Tibial nerve (tissue), 4 donors: ENCODE measurements around the gene TOMM22. TPM values are rescaled to one million over a fixed set of nuclear protein-coding genes. Genes with fewer than 3 reads are reported as not detected.

Source experiments
- DNase-seq, 2 donors: peaks; one replicate each; pipeline ENCODE4 v3.0.0-alpha.2; 2019; ENCODE audit warnings: low spot score in 2 of 2
- H3K27ac ChIP-seq, 4 donors: fragments of 200-600 bp; sonication (generic) in 3 of 4; one replicate each; pipeline ENCODE4 v1.5.1; 2017 to 2019; ENCODE audit warnings: mild to moderate bottlenecking in 1 of 4
- H3K27me3 ChIP-seq, 2 donors: fragments of 200-600 bp; sonication (generic) in 1 of 2; one replicate each; pipeline versions ENCODE4 v1.5.1 to v1.6.0; 2017 to 2019
- H3K36me3 ChIP-seq, 3 donors: fragments of 200-600 bp; sonication (generic); one replicate each; pipeline ENCODE4 v1.5.1; 2018 to 2019
- H3K4me1 ChIP-seq, 4 donors: fragments of 200-600 bp; sonication (generic) in 3 of 4; one replicate each; pipeline ENCODE4 v1.5.1; 2017 to 2019
- H3K4me3 ChIP-seq, 4 donors: fragments of 200-600 bp; sonication (generic) in 3 of 4; one replicate each; pipeline ENCODE4 v1.5.1; 2017 to 2019; ENCODE audit warnings: mild to moderate bottlenecking in 1 of 4, moderate library complexity in 1 of 4
- H3K9me3 ChIP-seq, 4 donors: fragments of 200-600 bp; sonication (generic) in 3 of 4; one replicate each; pipeline ENCODE4 v1.5.1; 2017 to 2019
- CTCF ChIP-seq, 5 experiments: fragments of 200-600 bp in 3 of 5; fragments of 450-650 bp in 2 of 5; sonication (generic) in 3 of 5; IDR thresholded peaks; one replicate each; pipeline ENCODE4 v1.5.1; 2016 to 2019; ENCODE audit warnings: antibody characterized with exemption in 5 of 5, mild to moderate bottlenecking in 3 of 5, moderate library complexity in 2 of 5
- EP300 ChIP-seq, 2 donors: sonication (generic); formaldehyde crosslinking; IDR thresholded peaks; one replicate each; pipeline ENCODE4 v1.6.1; 2017; ENCODE audit warnings: antibody characterized with exemption in 2 of 2, mild to moderate bottlenecking in 1 of 2
- POLR2A ChIP-seq, 2 donors: fragments of 450-650 bp; IDR thresholded peaks; one replicate each; pipeline ENCODE4 v1.6.1; 2017; ENCODE audit warnings: antibody characterized with exemption in 2 of 2, mild to moderate bottlenecking in 2 of 2, moderate library complexity in 2 of 2
- WGBS, 2 donors: methylation state at CpG; one replicate each; pipeline ENCODE4 v1.1.5; 2018; 5-methylcytosine and 5-hydroxymethylcytosine counted together
- total RNA-seq, 4 donors: library from RNA; depleted of rRNA; stranded (reverse); fragments of >200 nt; gene quantifications; one replicate each; pipeline ENCODE4 v1.1.0, GENCODE V29; 2016

TOMM22 gene
- total RNA-seq, 4 donors from 2014 or later, result 23.1 to 28.5 (median 27.1) TPM

DNA sequence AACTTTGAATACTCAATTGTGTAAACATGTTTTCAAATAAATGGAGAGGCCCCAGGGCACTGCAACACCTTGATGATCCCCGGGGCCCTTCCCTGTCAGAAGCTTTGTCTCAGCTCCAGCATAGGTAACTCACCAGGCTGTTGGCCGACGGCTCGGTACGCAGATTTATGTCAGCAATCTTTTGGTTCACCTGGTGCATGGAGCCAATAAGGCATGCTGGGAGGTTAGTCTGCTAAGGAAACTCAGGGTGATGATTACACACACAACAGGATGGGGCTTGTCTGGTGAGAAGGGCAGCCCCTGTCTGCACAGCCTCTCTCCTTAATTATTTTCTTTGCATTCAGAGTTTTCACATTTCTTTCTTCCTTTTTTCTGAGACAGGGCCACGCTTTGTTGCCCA is 36.3 kb upstream of the TOMM22 start:
- Histone ChIP-seq H3K36me3 (peaks cover 0 to 11% (median 0%) of the 10 kb centered on the region in 3 donors), H3K27ac (no peak overlapping the region), H3K27me3 (no peaks in the 10 kb centered on the region), H3K9me3 (no peaks in the 10 kb centered on the region), H3K4me3 (no peak overlapping the region), H3K4me1 (no peaks in the 10 kb centered on the region)
- no peak for DNase-seq
- TF ChIP-seq CTCF (IDR thresholded peaks at IDR 0.05), result no peak
- no peak for TF ChIP-seq POLR2A (IDR thresholded peaks at IDR 0.05)
- TF ChIP-seq EP300 (IDR thresholded peaks at IDR 0.05), result no peak
- WGBS, 2 donors, result 93 to 95% methylated on average over 6 of the region's 6 CpGs

GRCh38 chr22:38649841-38650522 is 31.8 kb upstream of the TOMM22 start:
- Histone ChIP-seq H3K4me3 (no peak overlapping the region), H3K36me3 (peaks cover 0 to 11% (median 0%) of the 10 kb centered on the region in 3 donors), H3K27me3 (no peaks in the 10 kb centered on the region), H3K4me1 (no peaks in the 10 kb centered on the region), H3K9me3 (no peaks in the 10 kb centered on the region), H3K27ac (no peak overlapping the region)
- 77 to 86% methylated on average over 5 of the region's 5 CpGs for WGBS, 2 donors
- TF ChIP-seq POLR2A (IDR thresholded peaks at IDR 0.05) (no peak), EP300 (IDR thresholded peaks at IDR 0.05) (no peak), CTCF (IDR thresholded peaks at IDR 0.05) (no peak)
- no peak for DNase-seq

DNA sequence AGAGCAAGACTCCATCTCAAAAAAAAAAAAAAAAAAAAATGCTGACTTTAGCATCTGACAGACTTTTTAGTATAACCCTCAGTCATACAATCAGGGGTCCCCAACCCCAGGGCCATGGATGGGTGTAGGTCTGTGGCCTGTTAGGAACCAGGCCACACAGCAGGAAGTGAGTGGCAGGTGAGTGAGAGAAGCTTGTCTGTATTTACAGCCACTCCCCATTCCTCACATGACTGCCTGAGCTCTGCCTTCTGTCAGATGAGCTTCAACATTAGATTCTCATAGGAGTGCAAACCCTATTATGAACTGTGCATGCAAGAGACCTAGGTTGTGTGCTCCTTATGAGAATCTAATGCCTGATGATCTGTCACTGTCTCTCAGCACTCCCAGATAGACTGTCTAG is 28.9 kb upstream of the TOMM22 start:
- H3K9me3 ChIP-seq, result no peaks in the 10 kb centered on the region
- H3K27ac ChIP-seq, result no peak overlapping the region
- TF ChIP-seq EP300 (IDR thresholded peaks at IDR 0.05) (no peak), POLR2A (IDR thresholded peaks at IDR 0.05) (no peak), CTCF (IDR thresholded peaks at IDR 0.05) (no peak)

GRCh38 chr22:38653741-38654140 is 28.0 kb upstream of the TOMM22 start:
- Histone ChIP-seq H3K4me3 (no peak overlapping the region), H3K36me3 (no peaks in the 10 kb centered on the region), H3K27ac (no peak overlapping the region), H3K9me3 (no peaks in the 10 kb centered on the region), H3K27me3 (no peaks in the 10 kb centered on the region), H3K4me1 (peaks cover 0 to 27% (median 2%) of the 10 kb centered on the region in 4 donors)
- no peak for TF ChIP-seq CTCF (IDR thresholded peaks at IDR 0.05)
- no peak for TF ChIP-seq POLR2A (IDR thresholded peaks at IDR 0.05)
- TF ChIP-seq EP300 (IDR thresholded peaks at IDR 0.05), result no peak
- 93 to 97% methylated on average over 8 of the region's 8 CpGs for WGBS, 2 donors
- DNase-seq, result no peak

More for the DNA sequence above, 28.9 kb upstream of the TOMM22 start:
- H3K27me3 ChIP-seq, result no peaks in the 10 kb centered on the region
- H3K36me3 ChIP-seq, result no peaks in the 10 kb centered on the region
- no peak for DNase-seq
- no peak overlapping the region for H3K4me3 ChIP-seq
- peaks cover 0 to 19% (median 2%) of the 10 kb centered on the region in 4 donors for H3K4me1 ChIP-seq

DNA sequence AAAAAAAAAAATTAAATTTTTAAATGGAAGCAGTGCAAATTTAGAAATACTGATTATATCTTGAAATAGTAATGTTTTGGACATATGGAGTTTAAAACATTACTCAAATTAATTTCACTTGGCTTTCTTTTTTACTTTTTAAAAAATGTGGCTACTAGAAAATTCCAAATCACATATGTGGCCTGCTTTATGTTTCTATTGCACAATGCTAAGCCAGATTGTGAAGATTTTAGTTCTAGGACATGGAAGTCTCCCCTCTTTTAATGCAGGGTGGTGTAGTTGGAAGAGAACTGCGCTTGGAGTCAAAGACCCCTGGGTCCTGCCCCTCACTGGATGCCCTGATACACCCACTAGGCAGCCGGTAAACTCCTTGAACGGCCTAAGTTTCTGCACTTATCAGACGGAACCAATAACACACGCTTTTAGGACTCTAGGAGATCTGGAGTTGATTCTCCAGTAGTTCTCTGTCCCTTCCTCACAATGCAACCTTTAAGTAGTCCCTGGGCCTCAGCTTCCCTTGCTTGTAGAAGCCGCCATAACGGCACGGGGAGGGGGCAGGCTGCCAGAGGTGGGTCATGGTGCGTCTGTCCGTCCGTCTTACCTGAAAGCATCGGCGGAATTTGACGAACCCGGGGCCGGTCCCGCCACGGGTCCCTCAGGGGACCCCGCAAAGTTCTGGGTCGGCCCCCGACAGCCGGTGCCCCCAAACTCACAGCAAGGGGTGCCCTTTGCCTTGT is 26.1 kb upstream of the TOMM22 start:
- peaks cover 0 to 4% (median under 1%) of the 10 kb centered on the region in 3 donors for H3K36me3 ChIP-seq
- peak overlapping the region; percentile 77 to 98 (median 87) for H3K27ac ChIP-seq
- H3K27me3 ChIP-seq, result no peaks in the 10 kb centered on the region
- DNase-seq, result no peak
- peak overlapping the region; percentile 59 to 98 (median 84) for H3K4me3 ChIP-seq
- 7 to 9% methylated on average over 13 to 18 of the region's 22 CpGs for WGBS, 2 donors
- no peaks in the 10 kb centered on the region for H3K9me3 ChIP-seq
- peaks cover 0 to 28% (median 2%) of the 10 kb centered on the region in 4 donors for H3K4me1 ChIP-seq
- TF ChIP-seq POLR2A (IDR thresholded peaks at IDR 0.05), result no peak
- no peak for TF ChIP-seq CTCF (IDR thresholded peaks at IDR 0.05)
- no peak for TF ChIP-seq EP300 (IDR thresholded peaks at IDR 0.05)
